Embryonic facial prominence (tissue), 1 donor: ENCODE measurements around the gene C1QTNF6.

Source experiments
- DNase-seq: peaks from one replicate; pipeline ENCODE4 v3.0.0-alpha.2; 2016; ENCODE audit errors: extremely low spot score

The C1QTNF6 gene

GRCh38 chr22:37190262-37190780 is 2.3 kb upstream of the C1QTNF6 start:
- DNase-seq, result no peak

- DNase-seq, result no peak
These were observed 937 bp upstream of the C1QTNF6 start for GRCh38 chr22:37188901-37189466.

- no peak for DNase-seq
These were observed 526 bp downstream of the C1QTNF6 start for GRCh38 chr22:37187552-37187890.

- DNase-seq, result no peak
These were observed 987 bp downstream of the C1QTNF6 start for GRCh38 chr22:37186997-37187522.

- no peak for DNase-seq
These were observed 1.6 kb downstream of the C1QTNF6 start for GRCh38 chr22:37186228-37186996.

- DNase-seq, result no peak
These were observed 2.3 kb downstream of the C1QTNF6 start for GRCh38 chr22:37185646-37186227.

- DNase-seq, result no peak
These were observed 3.1 kb downstream of the C1QTNF6 start for GRCh38 chr22:37184816-37185541.

GRCh38 chr22:37184380-37184755 is 3.7 kb downstream of the C1QTNF6 start:
- no peak for DNase-seq

GRCh38 chr22:37183432-37184379 is 4.3 kb downstream of the C1QTNF6 start:
- DNase-seq, result no peak

GRCh38 chr22:37182949-37183245 is 5.2 kb downstream of the C1QTNF6 start:
- DNase-seq, result no peak

- no peak for DNase-seq
These were observed 5.7 kb downstream of the C1QTNF6 start for GRCh38 chr22:37182101-37182948.

- DNase-seq, result no peak
These were observed 6.4 kb downstream of the C1QTNF6 start for GRCh38 chr22:37181681-37182080.

GRCh38 chr22:37180531-37181231 is 7.4 kb downstream of the C1QTNF6 start:
- DNase-seq, result no peak

GRCh38 chr22:37179622-37180420 is 8.2 kb downstream of the C1QTNF6 start:
- DNase-seq, result no peak

GRCh38 chr22:37179126-37179470 is 8.9 kb downstream of the C1QTNF6 start:
- no peak for DNase-seq

- DNase-seq, result no peak
These were observed 9.5 kb downstream of the C1QTNF6 start for GRCh38 chr22:37178350-37179125.

- DNase-seq, result no peak
These were observed 10.3 kb downstream of the C1QTNF6 start for GRCh38 chr22:37177755-37178154.

- no peak for DNase-seq
These were observed 10.8 kb downstream of the C1QTNF6 start for GRCh38 chr22:37177221-37177620.
